Endothelial cell (in vitro differentiated cells): ENCODE measurements around the gene SOCS7. TPM values are rescaled to one million over a fixed set of nuclear protein-coding genes. Genes with fewer than 3 reads are reported as not detected.

ENCODE experiments used
- DNase-seq: peaks from one replicate; pipeline ENCODE4 v3.0.0; 2021; ENCODE audit warnings: low spot score
- H3K27ac Mint-ChIP-seq: one replicate; pipeline ENCODE4 v1.8.0; 2021; ENCODE audit warnings: mixed read lengths, inconsistent platforms; ENCODE audit not compliant: unreplicated experiment
- H3K27me3 Mint-ChIP-seq: one replicate; pipeline ENCODE4 v1.8.0; 2021; ENCODE audit warnings: mild to moderate bottlenecking, moderate library complexity, mixed read lengths, inconsistent platforms; ENCODE audit not compliant: unreplicated experiment
- H3K36me3 Mint-ChIP-seq: one replicate; pipeline ENCODE4 v1.8.0; 2021; ENCODE audit warnings: mild to moderate bottlenecking, low read depth, mixed read lengths, inconsistent platforms; ENCODE audit not compliant: unreplicated experiment
- H3K4me1 Mint-ChIP-seq: one replicate; pipeline ENCODE4 v1.8.0; 2021; ENCODE audit warnings: mild to moderate bottlenecking, mixed read lengths, inconsistent platforms; ENCODE audit not compliant: unreplicated experiment
- H3K4me3 Mint-ChIP-seq: one replicate; pipeline ENCODE4 v1.8.0; 2021; ENCODE audit warnings: mild to moderate bottlenecking, mixed read lengths, inconsistent platforms; ENCODE audit not compliant: unreplicated experiment
- H3K9me3 Mint-ChIP-seq: one replicate; pipeline ENCODE4 v1.8.0; 2021; ENCODE audit warnings: mixed read lengths, inconsistent platforms; ENCODE audit not compliant: unreplicated experiment
- total RNA-seq: library from RNA; stranded (reverse); fragmentation: NEBNext Ultra II Directional; extraction: Animal tissue kit (Norgen Biotek cat#: 25700); gene quantifications from one replicate; pipeline ENCODE4 v1.2.1, GENCODE V29; 2021; ENCODE audit not compliant: unreplicated experiment
- TF ChIP-seq, protein P1 (sequence below): fragments of 200-600 bp; sonication (generic); IDR thresholded peaks from one replicate; pipeline ENCODE4 v1.5.0; 2021; ENCODE audit warnings: antibody characterized with exemption; ENCODE audit not compliant: unreplicated experiment

Gene SOCS7
- total RNA-seq, 1 donor from 2014 or later, result 13.8 TPM

GRCh38 chr17:38322156-38322779, 29.4 kb upstream of the SOCS7 start:
- Mint-ChIP-seq H3K27me3 (peaks cover 6% of the 10 kb centered on the region), H3K9me3 (no peaks in the 10 kb centered on the region), H3K4me1 (peaks cover 22% of the 10 kb centered on the region), H3K27ac (no peak overlapping the region), H3K36me3 (peaks cover 23% of the 10 kb centered on the region), H3K4me3 (peak overlapping the region; percentile 25)
- TF ChIP-seq, protein P1, sequence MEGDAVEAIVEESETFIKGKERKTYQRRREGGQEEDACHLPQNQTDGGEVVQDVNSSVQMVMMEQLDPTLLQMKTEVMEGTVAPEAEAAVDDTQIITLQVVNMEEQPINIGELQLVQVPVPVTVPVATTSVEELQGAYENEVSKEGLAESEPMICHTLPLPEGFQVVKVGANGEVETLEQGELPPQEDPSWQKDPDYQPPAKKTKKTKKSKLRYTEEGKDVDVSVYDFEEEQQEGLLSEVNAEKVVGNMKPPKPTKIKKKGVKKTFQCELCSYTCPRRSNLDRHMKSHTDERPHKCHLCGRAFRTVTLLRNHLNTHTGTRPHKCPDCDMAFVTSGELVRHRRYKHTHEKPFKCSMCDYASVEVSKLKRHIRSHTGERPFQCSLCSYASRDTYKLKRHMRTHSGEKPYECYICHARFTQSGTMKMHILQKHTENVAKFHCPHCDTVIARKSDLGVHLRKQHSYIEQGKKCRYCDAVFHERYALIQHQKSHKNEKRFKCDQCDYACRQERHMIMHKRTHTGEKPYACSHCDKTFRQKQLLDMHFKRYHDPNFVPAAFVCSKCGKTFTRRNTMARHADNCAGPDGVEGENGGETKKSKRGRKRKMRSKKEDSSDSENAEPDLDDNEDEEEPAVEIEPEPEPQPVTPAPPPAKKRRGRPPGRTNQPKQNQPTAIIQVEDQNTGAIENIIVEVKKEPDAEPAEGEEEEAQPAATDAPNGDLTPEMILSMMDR, result peak; percentile 63
- peak; percentile 51 for DNase-seq

DNA sequence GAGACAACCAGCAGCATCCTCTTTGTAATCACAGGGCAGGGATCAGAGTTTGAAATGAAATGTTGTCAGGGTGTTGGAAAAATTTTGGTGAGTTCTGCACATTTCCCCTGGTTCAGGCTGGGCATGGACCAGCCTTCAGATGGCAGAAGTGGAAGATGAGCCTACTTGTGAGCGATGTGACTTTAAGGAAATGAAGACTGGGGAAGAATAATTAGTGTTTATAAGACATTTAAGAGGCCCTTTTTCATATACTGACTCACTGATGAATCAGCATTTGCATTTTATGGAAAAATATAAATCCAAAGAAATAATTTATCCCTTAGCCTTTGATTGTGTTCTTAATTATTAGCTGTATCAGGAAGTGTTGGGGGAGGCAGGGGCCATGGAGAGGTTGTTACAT, 28.7 kb upstream of the SOCS7 start:
- Mint-ChIP-seq H3K27ac (no peak overlapping the region), H3K4me1 (peaks cover 28% of the 10 kb centered on the region), H3K36me3 (peaks cover 23% of the 10 kb centered on the region), H3K9me3 (no peaks in the 10 kb centered on the region), H3K27me3 (peaks cover 9% of the 10 kb centered on the region), H3K4me3 (no peak overlapping the region)
- TF ChIP-seq, protein P1, result no peak
- DNase-seq, result no peak

GRCh38 chr17:38324141-38324697, 27.4 kb upstream of the SOCS7 start:
- Mint-ChIP-seq H3K27ac (no peak overlapping the region), H3K36me3 (peaks cover 21% of the 10 kb centered on the region), H3K4me1 (peaks cover 41% of the 10 kb centered on the region), H3K27me3 (peaks cover 11% of the 10 kb centered on the region), H3K4me3 (no peak overlapping the region), H3K9me3 (no peaks in the 10 kb centered on the region)
- TF ChIP-seq, protein P1, result no peak
- DNase-seq, result no peak

DNA sequence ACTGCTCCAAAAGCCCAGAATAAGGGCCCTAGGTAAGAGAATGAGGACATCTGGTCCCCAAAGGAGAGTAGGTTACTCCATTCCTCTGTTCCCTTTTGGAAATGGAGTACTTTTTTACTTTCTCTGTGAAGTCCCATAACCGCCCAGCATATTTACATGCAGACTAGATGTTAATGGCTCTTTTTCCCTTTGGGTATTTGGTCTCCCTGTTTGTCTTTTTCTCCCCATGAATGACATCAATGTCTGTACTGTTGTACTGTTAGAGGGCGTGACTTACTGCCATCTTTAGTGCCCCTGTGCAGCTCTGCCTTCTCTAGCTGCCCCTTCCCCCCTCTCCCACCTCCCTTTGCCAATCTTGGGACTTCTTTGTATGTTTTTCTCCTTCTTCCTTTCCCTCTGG, 26.9 kb upstream of the SOCS7 start:
- Mint-ChIP-seq H3K9me3 (no peaks in the 10 kb centered on the region), H3K4me1 (peaks cover 47% of the 10 kb centered on the region), H3K36me3 (peaks cover 21% of the 10 kb centered on the region), H3K4me3 (no peak overlapping the region), H3K27me3 (peaks cover 13% of the 10 kb centered on the region), H3K27ac (peak overlapping the region; percentile 26)
- DNase-seq, result no peak
- TF ChIP-seq, protein P1, result no peak

DNA sequence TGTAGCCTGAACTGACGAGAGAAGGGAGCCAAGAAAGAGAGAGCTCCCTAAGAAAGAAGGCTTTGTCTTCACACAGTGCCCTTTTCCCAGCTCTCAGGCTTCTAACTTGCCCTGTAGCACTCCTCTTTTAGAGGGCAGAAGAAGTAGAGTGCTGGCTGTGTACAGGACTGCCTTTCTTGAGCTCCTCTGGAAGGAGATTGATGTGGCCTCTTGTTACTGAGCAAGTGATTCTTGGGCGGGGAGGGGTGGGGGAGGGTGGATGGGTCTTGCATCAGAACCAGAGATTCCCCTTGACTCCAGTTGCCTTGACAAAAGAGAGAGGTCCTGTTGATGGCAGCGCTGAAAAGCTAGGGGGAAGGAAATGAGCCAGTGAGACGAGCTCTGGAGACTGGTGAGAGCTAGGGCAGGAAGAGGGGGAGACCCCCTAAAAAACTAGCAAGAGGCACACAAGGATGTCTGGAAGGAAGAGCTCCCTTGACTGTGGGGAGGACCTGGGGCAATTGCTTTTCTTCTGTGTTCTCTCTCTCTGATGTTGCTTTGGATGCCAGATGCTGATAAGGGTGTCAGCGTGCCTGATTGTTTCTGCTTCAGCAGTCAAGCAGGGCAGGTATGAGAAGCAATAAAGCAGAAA, 26.3 kb upstream of the SOCS7 start:
- DNase-seq, result no peak
- H3K9me3 Mint-ChIP-seq, result no peaks in the 10 kb centered on the region
- H3K27ac Mint-ChIP-seq, result peak overlapping the region; percentile 32
- H3K36me3 Mint-ChIP-seq, result peaks cover 17% of the 10 kb centered on the region
- no peak overlapping the region for H3K4me3 Mint-ChIP-seq
- peaks cover 52% of the 10 kb centered on the region for H3K4me1 Mint-ChIP-seq
- peaks cover 11% of the 10 kb centered on the region for H3K27me3 Mint-ChIP-seq
- TF ChIP-seq, protein P1, result no peak
